ENCODE measurements around the gene CDC42EP5. TPM values are rescaled to one million over a fixed set of nuclear protein-coding genes. Genes with fewer than 3 reads are reported as not detected.
"Not testable (repeated sequence)": the region's sequence is repeated elsewhere in the genome, so short reads cannot be mapped to it uniquely, and the experiment has no call there.

Gene CDC42EP5, protein sequence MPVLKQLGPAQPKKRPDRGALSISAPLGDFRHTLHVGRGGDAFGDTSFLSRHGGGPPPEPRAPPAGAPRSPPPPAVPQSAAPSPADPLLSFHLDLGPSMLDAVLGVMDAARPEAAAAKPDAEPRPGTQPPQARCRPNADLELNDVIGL
- not detected in 2 replicates for total RNA-seq

GRCh38 chr19:54473071-54473891 is at the start of gene CDC42EP5:
TSS of gene CDC42EP5 (minus strand) at chr19:54473296. CDS start at chr19:54465547, 7,749 bp downstream.
- H3K27me3 Mint-ChIP-seq (ENCODE audit: insufficient read depth): peaks cover 41% of the 10 kb centered on the region
- DNase-seq (ENCODE audit: low spot score): no peak
- no peaks in the 10 kb centered on the region for H3K36me3 Mint-ChIP-seq (ENCODE audit: low read depth)
- H3K27ac Mint-ChIP-seq: no peak within 1 kb of the TSS
- no peak within 1 kb of the TSS for H3K4me3 Mint-ChIP-seq
- H3K9me3 Mint-ChIP-seq: no peaks in the 10 kb centered on the region
- peaks cover 13% of the 10 kb centered on the region for H3K4me1 Mint-ChIP-seq (ENCODE audit: low read depth)
- intact Hi-C loops (cut with micrococcal nuclease): loop anchor here (1.0 kb wide), 1 partner anchor 9 kb away; no protein-coding TSS in a partner anchor

- H3K4me1 Mint-ChIP-seq (ENCODE audit: low read depth): peaks cover 64% of the 10 kb centered on the region
- no peak for DNase-seq (ENCODE audit: low spot score)
- peaks cover 6% of the 10 kb centered on the region for H3K36me3 Mint-ChIP-seq (ENCODE audit: low read depth)
- peaks cover 5% of the 10 kb centered on the region for H3K9me3 Mint-ChIP-seq
- peak overlapping the region; percentile 89 for H3K27ac Mint-ChIP-seq
- H3K4me3 Mint-ChIP-seq: peak overlapping the region; percentile 77
- intact Hi-C loops (cut with micrococcal nuclease): loop anchor here (5.0 kb wide), 1 partner anchor 40 kb away; no protein-coding TSS in a partner anchor
- H3K27me3 Mint-ChIP-seq (ENCODE audit: insufficient read depth): peaks cover 3% of the 10 kb centered on the region
Measured at GRCh38 chr19:54521860-54522513, 48.9 kb upstream of the CDC42EP5 start.

DNA sequence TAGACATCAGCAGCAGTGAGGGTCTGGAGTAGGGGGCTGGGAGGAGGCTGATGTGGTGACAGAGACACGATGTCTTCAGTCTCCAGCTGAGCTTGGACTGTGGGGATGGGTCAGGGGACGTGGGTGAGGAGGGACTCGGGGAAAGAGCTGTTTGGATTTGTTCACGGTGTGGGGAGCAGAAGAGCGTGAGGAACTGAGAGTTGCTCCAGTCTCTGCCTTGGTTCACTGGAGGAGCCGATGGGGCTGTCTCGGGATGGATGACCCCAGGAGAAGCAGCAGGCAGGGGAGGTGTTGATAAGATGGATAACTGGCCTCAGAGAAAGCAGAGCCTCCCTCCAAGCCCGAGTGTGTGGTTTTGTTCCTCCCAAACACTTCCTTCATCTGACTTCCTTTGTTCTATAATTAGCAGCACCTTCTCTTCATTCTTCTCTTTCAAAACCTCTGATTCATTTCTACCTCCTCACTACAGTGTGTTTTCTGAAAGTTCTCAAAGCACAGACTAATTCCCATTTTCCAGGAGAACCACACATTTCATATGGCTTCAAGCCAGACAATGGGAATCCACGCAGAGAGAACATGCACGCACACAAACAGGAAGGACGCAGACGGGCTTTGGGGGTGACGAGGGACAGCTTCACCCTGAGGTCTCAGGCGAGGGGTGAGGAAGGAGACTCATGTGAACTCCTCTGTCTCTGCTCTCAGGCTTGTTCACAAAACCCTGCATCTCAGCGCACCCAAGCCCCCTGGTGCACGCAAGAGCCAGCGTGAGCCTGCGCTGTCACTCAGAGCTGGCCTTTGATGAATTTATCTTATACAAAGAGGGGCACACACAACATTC is 48.1 kb upstream of the CDC42EP5 start:
- peak; percentile 2 for DNase-seq (ENCODE audit: low spot score)
- Mint-ChIP-seq H3K36me3 (ENCODE audit: low read depth) (peaks cover 6% of the 10 kb centered on the region), H3K4me1 (ENCODE audit: low read depth) (peaks cover 64% of the 10 kb centered on the region), H3K9me3 (peaks cover 4% of the 10 kb centered on the region), H3K4me3 (peak overlapping the region; percentile 77), H3K27me3 (ENCODE audit: insufficient read depth) (peaks cover 3% of the 10 kb centered on the region), H3K27ac (peak overlapping the region; percentile 89)
- intact Hi-C loops (cut with micrococcal nuclease): loop anchor here (5.0 kb wide), 1 partner anchor 39 kb away; no protein-coding TSS in a partner anchor

DNA sequence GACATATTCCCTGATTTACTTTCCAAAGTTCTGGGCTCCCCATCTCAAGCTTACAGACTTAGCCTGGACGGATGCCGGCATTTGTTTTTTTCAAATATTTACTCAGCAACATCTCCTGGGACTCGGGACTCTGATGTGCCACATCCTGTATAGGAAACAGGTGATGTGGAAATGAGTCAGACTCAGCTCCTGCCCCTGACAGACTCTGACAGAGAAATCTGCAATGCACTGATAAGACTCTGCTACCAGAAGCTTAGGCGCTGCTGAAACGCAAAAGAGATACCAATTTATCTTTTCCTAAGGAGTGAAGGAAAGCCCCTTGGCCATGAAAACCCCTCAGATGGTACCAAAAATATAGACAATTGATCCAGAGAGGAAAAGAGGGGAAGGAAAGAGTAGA is 45.7 kb upstream of the CDC42EP5 start:
- peaks cover 4% of the 10 kb centered on the region for H3K9me3 Mint-ChIP-seq
- peaks cover 3% of the 10 kb centered on the region for H3K27me3 Mint-ChIP-seq (ENCODE audit: insufficient read depth)
- intact Hi-C loops (cut with micrococcal nuclease): loop anchor here (2.0 kb wide), 2 partner anchors 14 to 16 kb away; partner anchors contain the start of gene LAIR2
- DNase-seq (ENCODE audit: low spot score): peak; percentile 51
- peaks cover 59% of the 10 kb centered on the region for H3K4me1 Mint-ChIP-seq (ENCODE audit: low read depth)
- H3K27ac Mint-ChIP-seq: peak overlapping the region; percentile 91
- H3K36me3 Mint-ChIP-seq (ENCODE audit: low read depth): peaks cover 6% of the 10 kb centered on the region
- H3K4me3 Mint-ChIP-seq: peak overlapping the region; percentile 71

GRCh38 chr19:54517483-54517882 is 44.4 kb upstream of the CDC42EP5 start:
- peaks cover 5% of the 10 kb centered on the region for H3K36me3 Mint-ChIP-seq (ENCODE audit: low read depth)
- DNase-seq (ENCODE audit: low spot score): peak; percentile 53
- H3K27me3 Mint-ChIP-seq (ENCODE audit: insufficient read depth): peaks cover 3% of the 10 kb centered on the region
- peaks cover 4% of the 10 kb centered on the region for H3K9me3 Mint-ChIP-seq
- intact Hi-C loops (cut with micrococcal nuclease): no loop called here
- no peak overlapping the region for H3K27ac Mint-ChIP-seq
- peaks cover 46% of the 10 kb centered on the region for H3K4me1 Mint-ChIP-seq (ENCODE audit: low read depth)
- no peak overlapping the region for H3K4me3 Mint-ChIP-seq

- Mint-ChIP-seq H3K27ac (no peak overlapping the region), H3K4me1 (ENCODE audit: low read depth) (peaks cover 24% of the 10 kb centered on the region), H3K27me3 (ENCODE audit: insufficient read depth) (peaks cover 3% of the 10 kb centered on the region), H3K36me3 (ENCODE audit: low read depth) (peaks cover 5% of the 10 kb centered on the region), H3K4me3 (no peak overlapping the region), H3K9me3 (peaks cover 4% of the 10 kb centered on the region)
- DNase-seq (ENCODE audit: low spot score): no peak
- intact Hi-C loops (cut with micrococcal nuclease): no loop called here
Measured at GRCh38 chr19:54515156-54515555, 42.1 kb upstream of the CDC42EP5 start.

GRCh38 chr19:54509200-54509940 is 36.3 kb upstream of the CDC42EP5 start:
- H3K27ac Mint-ChIP-seq; H3K4me3 Mint-ChIP-seq; DNase-seq (ENCODE audit: low spot score); H3K36me3 Mint-ChIP-seq (ENCODE audit: low read depth); H3K27me3 Mint-ChIP-seq (ENCODE audit: insufficient read depth); H3K9me3 Mint-ChIP-seq; intact Hi-C loops (cut with micrococcal nuclease): not testable (repeated sequence)
- H3K4me1 Mint-ChIP-seq (ENCODE audit: low read depth): peaks cover 24% of the 10 kb centered on the region

GRCh38 chr19:54508487-54508886 is 35.4 kb upstream of the CDC42EP5 start:
- H3K36me3 Mint-ChIP-seq (ENCODE audit: low read depth); intact Hi-C loops (cut with micrococcal nuclease); H3K27me3 Mint-ChIP-seq (ENCODE audit: insufficient read depth); H3K9me3 Mint-ChIP-seq; H3K4me3 Mint-ChIP-seq; DNase-seq (ENCODE audit: low spot score); H3K27ac Mint-ChIP-seq: not testable (repeated sequence)
- peaks cover 24% of the 10 kb centered on the region for H3K4me1 Mint-ChIP-seq (ENCODE audit: low read depth)

DNA sequence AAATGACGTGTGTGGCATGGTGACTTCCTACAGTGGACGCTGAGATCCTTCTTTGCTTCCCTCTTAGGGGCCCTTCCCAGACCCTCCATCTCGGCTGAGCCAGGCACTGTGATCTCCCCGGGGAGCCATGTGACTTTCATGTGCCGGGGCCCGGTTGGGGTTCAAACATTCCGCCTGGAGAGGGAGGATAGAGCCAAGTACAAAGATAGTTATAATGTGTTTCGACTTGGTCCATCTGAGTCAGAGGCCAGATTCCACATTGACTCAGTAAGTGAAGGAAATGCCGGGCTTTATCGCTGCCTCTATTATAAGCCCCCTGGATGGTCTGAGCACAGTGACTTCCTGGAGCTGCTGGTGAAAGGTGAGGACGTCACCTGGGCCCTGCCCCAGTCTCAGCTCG is 34.7 kb upstream of the CDC42EP5 start:
- Mint-ChIP-seq H3K4me3 (no peak overlapping the region), H3K9me3 (no peaks in the 10 kb centered on the region), H3K4me1 (ENCODE audit: low read depth) (peaks cover 24% of the 10 kb centered on the region), H3K27ac (no peak overlapping the region), H3K27me3 (ENCODE audit: insufficient read depth) (peaks cover 1% of the 10 kb centered on the region), H3K36me3 (ENCODE audit: low read depth) (no peaks in the 10 kb centered on the region)
- intact Hi-C loops (cut with micrococcal nuclease): no loop called here
- no peak for DNase-seq (ENCODE audit: low spot score)

- H3K9me3 Mint-ChIP-seq; H3K4me3 Mint-ChIP-seq; H3K27ac Mint-ChIP-seq; DNase-seq (ENCODE audit: low spot score); H3K27me3 Mint-ChIP-seq (ENCODE audit: insufficient read depth); intact Hi-C loops (cut with micrococcal nuclease); H3K36me3 Mint-ChIP-seq (ENCODE audit: low read depth): not testable (repeated sequence)
- peaks cover 31% of the 10 kb centered on the region for H3K4me1 Mint-ChIP-seq (ENCODE audit: low read depth)
Measured at GRCh38 chr19:54507038-54507717, 34.1 kb upstream of the CDC42EP5 start.

GRCh38 chr19:54506079-54506478 is 33.0 kb upstream of the CDC42EP5 start:
- H3K4me3 Mint-ChIP-seq: no peak overlapping the region
- DNase-seq (ENCODE audit: low spot score): no peak
- peaks cover 3% of the 10 kb centered on the region for H3K27me3 Mint-ChIP-seq (ENCODE audit: insufficient read depth)
- peaks cover 32% of the 10 kb centered on the region for H3K4me1 Mint-ChIP-seq (ENCODE audit: low read depth)
- intact Hi-C loops (cut with micrococcal nuclease): no loop called here
- no peaks in the 10 kb centered on the region for H3K36me3 Mint-ChIP-seq (ENCODE audit: low read depth)
- H3K9me3 Mint-ChIP-seq: no peaks in the 10 kb centered on the region
- no peak overlapping the region for H3K27ac Mint-ChIP-seq

All from activated T-helper 1 cell treated with anti-CD3 and anti-CD28 coated beads, Interleukin-12 subunit alpha, Interleukin-12 subunit beta, Interleukin-2, Interleukin-4 antibody, amounts not matched to agents 30 ng/mL and 10 ng/mL and 1 ng/mL, durations not matched to agents 14 hours and 24 hours and 36 hours (primary cell).